Astrocyte of the spinal cord (primary cell): ENCODE data around the gene SZT2.

Experiments used
- DNase-seq: peaks from one replicate; pipeline ENCODE4 v3.0.0; 2011; ENCODE audit warnings: low read depth, low spot score
- H3K4me3 ChIP-seq: 2 replicates; pipeline ENCODE4 v1.5.1; 2011; ENCODE audit warnings: low read depth, mild to moderate bottlenecking, low read length, moderate library complexity
- CTCF ChIP-seq: IDR thresholded peaks from 2 replicates; pipeline ENCODE4 v1.5.1; 2012; ENCODE audit warnings: low read depth, mild to moderate bottlenecking, low read length, inconsistent platforms
- in situ Hi-C: cut with HindIII; loops from 2 replicates; pipeline ENCODE4 v1.10.0; 2017; ENCODE audit warnings: low sequenced_read_pairs

SZT2 gene

GRCh38 chr1:43435146-43436145, 45.7 kb downstream of the SZT2 start:
- in situ Hi-C loops: no loop called here
- no peak overlapping the region for H3K4me3 ChIP-seq
- no peak for TF ChIP-seq CTCF
- DNase-seq: peak; percentile 29

GRCh38 chr1:43436371-43436770, 46.7 kb downstream of the SZT2 start:
- in situ Hi-C loops: no loop called here
- no peak for DNase-seq
- no peak overlapping the region for H3K4me3 ChIP-seq
- TF ChIP-seq CTCF: no peak

- H3K4me3 ChIP-seq: no peak overlapping the region
- in situ Hi-C loops: no loop called here
- no peak for TF ChIP-seq CTCF
- no peak for DNase-seq
Measured at GRCh38 chr1:43437031-43437973, 47.6 kb downstream of the SZT2 start.

- no peak for TF ChIP-seq CTCF
- no peak overlapping the region for H3K4me3 ChIP-seq
- DNase-seq: no peak
- in situ Hi-C loops: no loop called here
Measured at GRCh38 chr1:43438006-43438405, 48.3 kb downstream of the SZT2 start.

GRCh38 chr1:43438576-43438952, 48.9 kb downstream of the SZT2 start:
- no peak for DNase-seq
- H3K4me3 ChIP-seq: no peak overlapping the region
- no peak for TF ChIP-seq CTCF
- in situ Hi-C loops: no loop called here

GRCh38 chr1:43438953-43439581, 49.4 kb downstream of the SZT2 start:
- no peak for DNase-seq
- no peak for TF ChIP-seq CTCF
- no peak overlapping the region for H3K4me3 ChIP-seq
- in situ Hi-C loops: no loop called here
